Prostate gland (tissue), 2 donors: Measurements from ENCODE around the gene SKAP1.

Source experiments
- CTCF ChIP-seq, 4 experiments: fragments of 200-600 bp in 2 of 4; fragments of 450-650 bp in 2 of 4; sonication (generic) in 2 of 4; IDR thresholded peaks; 1 replicate in 3 of 4; 2 replicates in 1 of 4; pipeline ENCODE4 v1.5.1; 2016 to 2019; ENCODE audit warnings: antibody characterized with exemption in 4 of 4, mild to moderate bottlenecking in 2 of 4, moderate library complexity in 2 of 4
- POLR2A ChIP-seq: fragments of 450-650 bp; IDR thresholded peaks from one replicate; pipeline ENCODE4 v1.6.1; 2016; ENCODE audit warnings: antibody characterized with exemption, mild to moderate bottlenecking

GRCh38 chr17:48378238-48378637 lies 51.8 kb downstream of the SKAP1 start:
- TF ChIP-seq POLR2A (no peak), CTCF (IDR thresholded peaks at IDR 0.05) (no peak)
